Measurements from ENCODE around the gene DBNDD1.

Gene DBNDD1

DNA sequence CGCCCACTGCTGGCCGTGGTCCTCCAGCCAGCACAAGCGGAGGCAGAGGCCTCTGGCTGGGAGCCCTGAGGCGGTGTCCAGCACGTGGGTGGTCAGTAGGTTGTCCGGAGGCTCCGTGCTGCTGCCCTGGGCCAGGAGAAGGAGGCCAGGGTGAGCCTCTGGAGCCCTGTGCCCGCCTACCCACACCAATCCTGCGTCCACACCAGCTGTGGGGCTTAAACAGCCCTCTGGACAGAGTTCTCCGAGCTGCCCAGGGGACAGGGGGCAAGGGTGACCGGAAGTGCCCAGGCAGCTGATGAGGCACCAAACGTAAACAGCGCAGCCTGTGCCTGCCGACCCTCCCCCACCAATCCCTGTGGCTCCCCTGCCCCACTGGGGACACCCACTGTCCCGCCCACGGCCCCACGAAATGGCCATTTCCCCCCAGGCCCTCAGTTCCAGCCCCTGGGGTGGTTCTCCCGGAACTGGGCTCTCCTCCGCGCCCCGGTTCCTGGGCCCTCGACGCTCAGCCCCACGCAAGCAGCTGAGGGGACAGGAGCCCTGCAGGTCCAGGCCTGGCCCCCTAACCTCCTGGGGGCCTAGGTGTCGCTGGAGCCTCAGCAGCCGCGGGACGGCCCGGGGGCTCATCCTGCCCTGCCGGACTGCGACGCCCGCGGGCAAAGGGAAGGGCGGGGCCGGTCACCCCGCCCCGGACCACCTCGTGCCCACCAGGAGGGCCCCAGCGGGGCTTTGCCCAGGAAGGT lies 27.9 kb upstream of the DBNDD1 start:
- Histone ChIP-seq H3K4me3 (ENCODE audit: low read depth, low read length) (peak overlapping the region; percentile 33), H3K27me3 (replicated peaks) (no peaks in the 10 kb centered on the region), H3K36me3 (replicated peaks) (peaks cover 12% of the 10 kb centered on the region), H3K27ac (no peak overlapping the region)
- TF ChIP-seq, protein P1, sequence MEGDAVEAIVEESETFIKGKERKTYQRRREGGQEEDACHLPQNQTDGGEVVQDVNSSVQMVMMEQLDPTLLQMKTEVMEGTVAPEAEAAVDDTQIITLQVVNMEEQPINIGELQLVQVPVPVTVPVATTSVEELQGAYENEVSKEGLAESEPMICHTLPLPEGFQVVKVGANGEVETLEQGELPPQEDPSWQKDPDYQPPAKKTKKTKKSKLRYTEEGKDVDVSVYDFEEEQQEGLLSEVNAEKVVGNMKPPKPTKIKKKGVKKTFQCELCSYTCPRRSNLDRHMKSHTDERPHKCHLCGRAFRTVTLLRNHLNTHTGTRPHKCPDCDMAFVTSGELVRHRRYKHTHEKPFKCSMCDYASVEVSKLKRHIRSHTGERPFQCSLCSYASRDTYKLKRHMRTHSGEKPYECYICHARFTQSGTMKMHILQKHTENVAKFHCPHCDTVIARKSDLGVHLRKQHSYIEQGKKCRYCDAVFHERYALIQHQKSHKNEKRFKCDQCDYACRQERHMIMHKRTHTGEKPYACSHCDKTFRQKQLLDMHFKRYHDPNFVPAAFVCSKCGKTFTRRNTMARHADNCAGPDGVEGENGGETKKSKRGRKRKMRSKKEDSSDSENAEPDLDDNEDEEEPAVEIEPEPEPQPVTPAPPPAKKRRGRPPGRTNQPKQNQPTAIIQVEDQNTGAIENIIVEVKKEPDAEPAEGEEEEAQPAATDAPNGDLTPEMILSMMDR (IDR thresholded peaks at IDR 0.05; ENCODE audit: low read depth, low read length, missing control alignments) = peak; percentile 10
- no peak for DNase-seq
- in situ Hi-C loops (cut with HindIII; ENCODE audit: low pct_ligation_motif_present, low sequenced_read_pairs) = no loop called here

DNA sequence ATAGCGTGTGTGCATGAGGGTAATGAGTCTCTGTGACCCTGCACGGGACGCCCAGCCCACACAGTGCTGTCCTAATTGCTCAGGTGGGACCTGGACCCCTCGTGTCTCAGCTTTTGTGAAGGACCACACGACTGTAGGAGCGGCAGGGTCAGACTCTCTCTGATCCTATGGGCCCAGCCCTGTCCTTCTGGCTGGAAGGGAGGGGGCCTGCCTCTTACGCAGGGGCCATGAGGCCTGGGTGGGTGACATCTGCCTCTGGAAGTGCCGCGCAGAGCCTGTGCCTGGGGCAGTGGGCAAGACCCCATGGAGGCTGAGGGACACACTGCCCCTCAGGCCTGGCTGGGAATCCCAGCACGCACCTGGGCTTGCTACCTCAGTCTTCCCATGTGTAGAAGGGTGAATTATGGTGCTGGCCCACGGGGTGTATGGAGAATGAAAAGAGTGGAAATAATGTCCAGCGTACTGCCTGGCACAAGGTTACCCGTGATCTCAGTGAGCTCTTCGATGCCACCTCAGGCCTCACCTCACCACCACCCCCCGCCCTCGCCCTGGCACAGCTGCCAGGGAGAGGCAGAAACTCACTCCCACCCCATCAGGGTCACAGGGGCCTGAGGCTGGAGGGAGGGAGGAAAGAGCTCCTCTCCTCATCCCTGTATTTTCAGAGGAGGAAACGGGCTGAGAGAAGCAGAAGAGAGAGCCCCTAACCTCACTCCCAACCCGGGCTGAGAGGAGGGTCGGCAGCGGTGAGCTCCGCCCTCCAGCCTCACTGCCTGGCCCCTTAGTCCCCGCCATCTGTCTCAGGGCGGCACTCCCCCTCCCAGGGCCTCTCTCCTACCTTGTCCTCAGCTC lies 27.1 kb upstream of the DBNDD1 start:
- H3K4me3 ChIP-seq (ENCODE audit: low read depth, low read length) = peak overlapping the region; percentile 33
- no peak overlapping the region for H3K27ac ChIP-seq
- TF ChIP-seq, protein P1 (IDR thresholded peaks at IDR 0.05; ENCODE audit: low read depth, low read length, missing control alignments) = no peak
- DNase-seq = no peak
- no peaks in the 10 kb centered on the region for H3K27me3 ChIP-seq (replicated peaks)
- in situ Hi-C loops (cut with HindIII; ENCODE audit: low pct_ligation_motif_present, low sequenced_read_pairs) = no loop called here
- H3K36me3 ChIP-seq (replicated peaks) = peaks cover 12% of the 10 kb centered on the region

DNA sequence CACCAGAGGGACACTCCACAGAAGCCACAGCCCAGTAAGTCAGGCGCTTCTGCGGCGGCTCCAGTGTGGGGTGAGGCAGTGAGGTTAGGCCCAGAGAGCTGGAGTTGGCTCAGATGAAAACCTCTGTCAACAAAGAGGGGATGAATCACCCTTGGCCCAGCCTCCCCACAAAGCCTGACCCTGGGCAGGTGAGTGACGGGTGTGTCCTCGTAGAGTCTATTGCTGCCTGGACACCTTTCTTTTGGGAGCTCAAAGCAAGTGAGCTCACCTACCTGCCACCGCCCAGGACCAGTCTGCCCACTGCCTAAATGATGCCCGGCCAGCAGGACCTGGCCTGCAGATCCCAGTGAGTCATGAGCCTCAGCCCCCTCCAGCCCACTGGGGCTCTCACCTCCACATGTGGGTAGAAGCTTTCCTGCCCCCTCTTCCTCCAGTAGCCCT lies 24.9 kb upstream of the DBNDD1 start:
- in situ Hi-C loops (cut with HindIII; ENCODE audit: low pct_ligation_motif_present, low sequenced_read_pairs) = no loop called here
- DNase-seq = no peak
- H3K4me3 ChIP-seq (ENCODE audit: low read depth, low read length) = no peak overlapping the region
- peaks cover 27% of the 10 kb centered on the region for H3K36me3 ChIP-seq (replicated peaks)
- no peak overlapping the region for H3K27ac ChIP-seq
- TF ChIP-seq, protein P1 (IDR thresholded peaks at IDR 0.05; ENCODE audit: low read depth, low read length, missing control alignments) = no peak
- no peaks in the 10 kb centered on the region for H3K27me3 ChIP-seq (replicated peaks)

DNA sequence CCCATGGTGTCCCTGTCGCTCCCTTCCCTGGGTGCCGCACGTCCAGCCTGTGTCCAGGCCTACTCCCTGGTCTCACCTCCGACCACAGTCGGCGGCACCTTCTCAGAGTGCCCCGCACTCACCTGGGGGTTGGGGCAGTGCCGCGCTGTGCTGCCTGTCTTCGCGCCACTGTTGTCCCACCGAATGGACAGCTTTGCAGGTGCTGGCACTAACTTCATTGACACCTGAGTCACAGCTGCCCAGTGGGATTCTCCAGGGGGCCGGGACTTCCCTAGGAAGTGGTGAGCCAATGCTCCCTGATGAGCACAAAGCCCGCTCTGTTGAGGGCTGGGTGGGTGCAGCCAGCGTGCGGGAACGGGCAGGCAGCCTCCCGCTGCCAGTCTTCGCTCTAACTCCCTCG lies 24.3 kb upstream of the DBNDD1 start:
- DNase-seq = no peak
- Histone ChIP-seq H3K27ac (no peak overlapping the region), H3K36me3 (replicated peaks) (peaks cover 32% of the 10 kb centered on the region), H3K27me3 (replicated peaks) (no peaks in the 10 kb centered on the region), H3K4me3 (ENCODE audit: low read depth, low read length) (no peak overlapping the region)
- in situ Hi-C loops (cut with HindIII; ENCODE audit: low pct_ligation_motif_present, low sequenced_read_pairs) = no loop called here
- TF ChIP-seq, protein P1 (IDR thresholded peaks at IDR 0.05; ENCODE audit: low read depth, low read length, missing control alignments) = no peak

DNA sequence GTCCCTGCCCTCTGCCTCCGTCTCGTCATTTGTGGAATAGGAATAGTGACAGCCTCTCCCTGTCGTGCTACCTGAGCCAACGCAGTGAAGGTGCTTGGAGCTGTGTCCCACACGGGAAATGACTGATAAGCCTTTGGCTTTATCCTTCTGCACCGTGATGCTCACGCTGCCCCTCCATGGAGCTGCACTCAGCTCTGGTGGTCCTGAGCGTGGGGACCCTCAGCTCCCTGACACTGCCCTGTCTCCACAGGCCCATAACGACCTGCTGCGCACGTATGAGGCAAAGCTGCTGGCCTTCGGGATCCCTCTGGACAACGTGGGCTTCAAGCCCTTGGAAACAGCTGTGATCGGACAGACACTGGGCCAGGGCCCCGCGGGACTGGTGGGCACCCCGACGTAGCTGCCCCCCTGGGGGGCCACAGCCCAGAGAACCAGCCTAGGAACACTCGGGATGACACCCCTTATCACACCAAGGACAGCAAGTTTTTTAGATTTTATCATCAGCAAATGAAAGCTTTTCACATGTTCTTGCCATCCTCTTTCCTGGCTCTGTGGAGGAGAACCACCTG lies 23.8 kb upstream of the DBNDD1 start:
- in situ Hi-C loops (cut with HindIII; ENCODE audit: low pct_ligation_motif_present, low sequenced_read_pairs) = no loop called here
- no peak overlapping the region for H3K27ac ChIP-seq
- no peak for DNase-seq
- no peak overlapping the region for H3K4me3 ChIP-seq (ENCODE audit: low read depth, low read length)
- H3K27me3 ChIP-seq (replicated peaks) = no peaks in the 10 kb centered on the region
- TF ChIP-seq, protein P1 (IDR thresholded peaks at IDR 0.05; ENCODE audit: low read depth, low read length, missing control alignments) = no peak
- H3K36me3 ChIP-seq (replicated peaks) = peaks cover 33% of the 10 kb centered on the region
